AG09309 (cell line): Measurements from ENCODE around the gene STK38L.
A peak's percentile ranks its signal among the peaks of the same experiment; 100 is the strongest.

Source experiments
- DNase-seq: peaks from one replicate; pipeline ENCODE4 v3.0.0-alpha.2; 2010; ENCODE audit warnings: low read depth
- H3K4me3 ChIP-seq: 2 replicates; pipeline ENCODE4 v1.5.1; 2011; ENCODE audit warnings: mild to moderate bottlenecking, low read depth, low read length, moderate library complexity; ENCODE audit not compliant: control insufficient read depth
- TF ChIP-seq, protein P1 (sequence below): IDR thresholded peaks from 2 replicates; pipeline ENCODE4 v1.5.1; 2011; ENCODE audit warnings: mild to moderate bottlenecking, low read depth, low read length, inconsistent platforms; ENCODE audit not compliant: insufficient read depth, control insufficient read depth; ENCODE audit errors: missing control alignments

STK38L gene

DNA sequence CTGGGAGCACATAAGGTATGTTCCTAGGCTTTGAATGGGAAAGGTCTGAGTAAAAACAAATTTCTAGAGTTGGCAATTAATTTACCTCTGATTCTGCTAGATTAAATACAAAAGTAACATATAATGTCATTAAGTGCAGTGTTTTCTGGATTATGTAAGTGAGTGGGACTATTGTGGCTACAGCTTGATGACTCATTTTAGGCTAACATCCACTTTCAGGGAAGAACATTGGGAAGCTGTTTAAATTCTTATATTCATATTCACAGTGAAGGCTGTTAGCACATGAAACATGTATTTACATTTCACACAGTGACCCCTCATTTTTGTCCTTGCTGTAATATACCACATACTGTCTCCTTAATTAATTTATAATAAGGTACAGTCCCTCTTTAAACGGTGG is 75.3 kb downstream of the STK38L start:
- peak; percentile 21 for DNase-seq
- H3K4me3 ChIP-seq, result no peak overlapping the region
- TF ChIP-seq, protein P1, sequence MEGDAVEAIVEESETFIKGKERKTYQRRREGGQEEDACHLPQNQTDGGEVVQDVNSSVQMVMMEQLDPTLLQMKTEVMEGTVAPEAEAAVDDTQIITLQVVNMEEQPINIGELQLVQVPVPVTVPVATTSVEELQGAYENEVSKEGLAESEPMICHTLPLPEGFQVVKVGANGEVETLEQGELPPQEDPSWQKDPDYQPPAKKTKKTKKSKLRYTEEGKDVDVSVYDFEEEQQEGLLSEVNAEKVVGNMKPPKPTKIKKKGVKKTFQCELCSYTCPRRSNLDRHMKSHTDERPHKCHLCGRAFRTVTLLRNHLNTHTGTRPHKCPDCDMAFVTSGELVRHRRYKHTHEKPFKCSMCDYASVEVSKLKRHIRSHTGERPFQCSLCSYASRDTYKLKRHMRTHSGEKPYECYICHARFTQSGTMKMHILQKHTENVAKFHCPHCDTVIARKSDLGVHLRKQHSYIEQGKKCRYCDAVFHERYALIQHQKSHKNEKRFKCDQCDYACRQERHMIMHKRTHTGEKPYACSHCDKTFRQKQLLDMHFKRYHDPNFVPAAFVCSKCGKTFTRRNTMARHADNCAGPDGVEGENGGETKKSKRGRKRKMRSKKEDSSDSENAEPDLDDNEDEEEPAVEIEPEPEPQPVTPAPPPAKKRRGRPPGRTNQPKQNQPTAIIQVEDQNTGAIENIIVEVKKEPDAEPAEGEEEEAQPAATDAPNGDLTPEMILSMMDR, result no peak

DNA sequence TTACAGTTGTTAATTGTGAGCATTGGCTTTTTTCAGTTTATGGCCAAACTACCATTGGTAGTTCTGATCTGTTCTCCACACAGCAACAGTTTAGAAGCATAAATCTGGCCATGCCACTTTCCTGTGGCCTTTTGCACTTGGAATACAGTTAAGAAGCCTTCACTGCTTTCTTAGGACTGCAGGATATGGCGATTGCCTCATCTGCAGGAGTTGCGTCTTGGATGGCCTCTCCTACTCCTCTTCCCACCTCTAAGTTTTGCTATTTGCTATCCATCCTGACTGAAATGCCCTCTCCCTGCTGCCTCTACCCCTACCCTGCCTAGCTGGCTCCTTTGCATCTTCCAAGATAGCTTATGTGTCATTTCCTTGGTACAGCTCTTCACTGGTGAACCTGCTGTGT is 75.8 kb downstream of the STK38L start:
- DNase-seq, result no peak
- H3K4me3 ChIP-seq, result no peak overlapping the region
- TF ChIP-seq, protein P1, result no peak

DNA sequence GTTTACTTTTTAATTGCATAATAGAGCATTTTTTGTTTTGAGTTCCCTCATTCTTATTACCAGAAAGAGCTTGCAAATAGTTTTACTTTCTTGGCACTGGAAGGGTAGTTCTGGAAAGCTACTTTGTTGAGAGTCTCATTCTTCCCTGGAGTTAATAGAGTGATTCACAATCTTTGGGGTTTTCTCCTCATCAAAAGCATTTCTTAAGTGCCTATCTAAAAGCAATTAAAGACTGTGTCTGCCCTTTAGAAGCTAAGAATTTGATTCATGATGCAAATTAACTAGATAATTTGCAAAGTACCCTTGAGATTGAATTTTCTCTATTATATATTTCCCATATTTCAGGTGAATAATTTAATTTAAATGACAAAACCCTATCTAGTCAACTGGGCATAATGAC is 80.4 kb downstream of the STK38L start:
- no peak overlapping the region for H3K4me3 ChIP-seq
- DNase-seq, result peak; percentile 7

DNA sequence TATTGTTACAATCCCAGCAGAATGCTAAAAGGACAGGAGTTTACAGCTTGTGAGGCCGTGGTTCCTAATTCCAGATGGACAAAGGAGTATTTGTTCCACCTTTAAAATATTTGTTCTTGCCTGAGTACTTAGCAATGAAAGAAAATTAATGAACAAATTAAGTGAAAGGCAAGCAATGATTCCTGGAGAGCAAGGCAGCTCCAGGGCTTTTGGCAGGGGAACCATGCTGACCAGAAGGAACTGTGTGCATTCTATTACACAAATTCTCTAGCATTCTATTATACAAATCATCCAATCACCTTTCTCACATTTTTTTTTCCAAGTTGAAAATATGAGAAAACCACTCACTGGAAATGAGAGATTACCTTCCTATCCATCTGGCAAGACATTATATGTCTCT is 86.8 kb downstream of the STK38L start:
- H3K4me3 ChIP-seq, result no peak overlapping the region
- no peak for DNase-seq
- TF ChIP-seq, protein P1, result no peak

More for the DNA sequence above, 80.4 kb downstream of the STK38L start:
- TF ChIP-seq, protein P1, result no peak

DNA sequence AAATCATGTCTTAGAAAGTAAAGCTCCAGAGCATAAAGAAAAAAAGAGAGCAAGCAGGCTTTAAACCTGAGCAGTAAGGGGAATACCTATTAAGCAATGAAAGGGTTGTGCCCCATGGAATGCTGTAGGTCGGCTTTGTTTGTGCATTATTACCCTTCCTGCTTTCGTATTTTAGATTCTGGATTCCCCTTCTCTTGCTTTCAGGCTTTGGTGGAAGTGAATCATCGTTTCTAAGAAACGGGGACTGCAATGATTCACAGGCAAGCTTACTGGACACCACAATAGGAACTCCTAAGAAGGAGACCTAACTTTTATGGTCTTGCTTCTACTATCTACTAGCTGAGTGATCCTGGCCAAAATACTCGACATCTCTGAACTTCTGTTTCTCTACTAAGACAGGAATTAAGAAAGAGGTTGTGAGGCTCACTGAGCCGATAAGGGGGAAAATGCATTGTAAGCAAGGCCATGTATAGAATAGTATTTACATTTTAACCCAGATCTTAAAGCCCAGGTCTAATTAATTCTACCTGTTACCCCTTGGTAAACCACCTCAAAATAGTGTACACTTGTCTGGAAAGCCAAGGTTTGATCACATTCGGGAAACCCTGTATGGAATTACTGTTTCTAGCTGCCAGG is 87.3 kb downstream of the STK38L start:
- TF ChIP-seq, protein P1, result no peak
- H3K4me3 ChIP-seq, result 0 out of 2 replicates have a peak overlapping the region, but pooled peaks have one; percentile 3
- peak; percentile 86 for DNase-seq

DNA sequence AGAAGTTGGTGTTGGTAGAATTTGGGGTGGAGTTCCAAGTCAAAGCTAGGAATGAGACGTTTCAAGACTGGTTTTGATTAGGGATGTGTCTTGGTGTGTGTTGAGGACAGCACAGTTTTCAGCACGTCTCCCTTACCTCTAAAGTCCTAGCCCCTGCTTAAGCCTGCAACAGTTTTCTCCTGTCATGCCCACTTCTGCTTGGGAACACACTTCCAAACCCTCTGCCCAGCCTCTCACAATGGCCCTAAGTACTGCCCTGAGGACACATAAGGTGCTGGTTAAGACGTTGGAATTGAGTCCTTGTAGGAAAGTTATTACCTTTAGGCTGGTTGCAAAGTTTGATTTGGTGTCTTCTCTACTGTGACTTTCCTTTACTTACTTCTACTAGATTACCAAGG is 87.8 kb downstream of the STK38L start:
- DNase-seq, result no peak
- H3K4me3 ChIP-seq, result 0 out of 2 replicates have a peak overlapping the region, but pooled peaks have one; percentile 3
- TF ChIP-seq, protein P1, result no peak
